ENCODE data around the gene DENR.

DNA sequence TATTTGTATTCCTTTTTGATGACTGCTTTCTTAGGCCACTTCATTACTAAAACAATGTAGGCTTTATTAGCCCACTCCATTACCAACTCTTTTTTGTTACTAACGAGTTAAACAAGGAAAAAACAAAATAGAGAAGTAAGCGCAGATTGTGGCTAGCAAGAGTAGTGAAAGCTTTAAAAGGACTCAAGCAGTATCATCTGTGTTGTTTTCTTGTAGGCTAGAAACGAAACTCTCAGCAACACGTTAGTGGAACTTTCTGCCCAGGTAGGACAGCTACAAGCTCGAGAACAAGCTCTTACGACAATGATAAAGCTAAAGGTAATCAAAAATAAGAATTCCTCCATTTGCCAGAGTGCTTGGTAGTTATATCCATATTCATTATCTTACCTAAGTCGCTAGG, 32.9 kb downstream of the DENR start:
- TF ChIP-seq EZH2 (optimal IDR thresholded peaks at IDR 0.05; ENCODE audit: low read depth, low read length) (no peak), EZH2phosphoT487 (IDR thresholded peaks at IDR 0.05; ENCODE audit: low read length) (no peak)
- TF ChIP-seq, protein P1, sequence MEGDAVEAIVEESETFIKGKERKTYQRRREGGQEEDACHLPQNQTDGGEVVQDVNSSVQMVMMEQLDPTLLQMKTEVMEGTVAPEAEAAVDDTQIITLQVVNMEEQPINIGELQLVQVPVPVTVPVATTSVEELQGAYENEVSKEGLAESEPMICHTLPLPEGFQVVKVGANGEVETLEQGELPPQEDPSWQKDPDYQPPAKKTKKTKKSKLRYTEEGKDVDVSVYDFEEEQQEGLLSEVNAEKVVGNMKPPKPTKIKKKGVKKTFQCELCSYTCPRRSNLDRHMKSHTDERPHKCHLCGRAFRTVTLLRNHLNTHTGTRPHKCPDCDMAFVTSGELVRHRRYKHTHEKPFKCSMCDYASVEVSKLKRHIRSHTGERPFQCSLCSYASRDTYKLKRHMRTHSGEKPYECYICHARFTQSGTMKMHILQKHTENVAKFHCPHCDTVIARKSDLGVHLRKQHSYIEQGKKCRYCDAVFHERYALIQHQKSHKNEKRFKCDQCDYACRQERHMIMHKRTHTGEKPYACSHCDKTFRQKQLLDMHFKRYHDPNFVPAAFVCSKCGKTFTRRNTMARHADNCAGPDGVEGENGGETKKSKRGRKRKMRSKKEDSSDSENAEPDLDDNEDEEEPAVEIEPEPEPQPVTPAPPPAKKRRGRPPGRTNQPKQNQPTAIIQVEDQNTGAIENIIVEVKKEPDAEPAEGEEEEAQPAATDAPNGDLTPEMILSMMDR (IDR thresholded peaks at IDR 0.05; ENCODE audit: low read length): no peak
